Gastrocnemius medialis (tissue), 4 donors: Measurements from ENCODE around the gene FAN1. TPM values are rescaled to one million over a fixed set of nuclear protein-coding genes. Genes with fewer than 3 reads are reported as not detected.

ENCODE experiments used
- ATAC-seq, 2 donors: fragments of 150-250 bp; one replicate each; pipeline ENCODE4 v1.9.1; 2016
- DNase-seq, 2 donors: peaks; one replicate each; pipeline ENCODE4 v3.0.0-alpha.2; 2019
- H3K27ac ChIP-seq, 4 donors: fragments of 200-600 bp; sonication (generic); 1 replicate in 1 of 4; 2 replicates in 3 of 4; pipeline ENCODE4 v1.5.1; 2016 to 2018; ENCODE audit warnings: mild to moderate bottlenecking in 2 of 4, moderate library complexity in 1 of 4
- H3K27me3 ChIP-seq, 3 donors: fragments of 200-600 bp; sonication (generic) in 2 of 3; 1 replicate in 1 of 3; 2 replicates in 2 of 3; pipeline versions ENCODE4 v1.5.1 to v1.6.0; 2016 to 2019; ENCODE audit warnings: mild to moderate bottlenecking in 1 of 3, moderate library complexity in 1 of 3
- H3K36me3 ChIP-seq, 2 donors: fragments of 200-600 bp; sonication (generic) in 1 of 2; one replicate each; pipeline ENCODE4 v1.5.1; 2017 to 2018
- H3K4me1 ChIP-seq, 2 donors: fragments of 200-600 bp; sonication (generic) in 1 of 2; one replicate each; pipeline ENCODE4 v1.5.1; 2016 to 2017; ENCODE audit warnings: mild to moderate bottlenecking in 2 of 2
- H3K4me3 ChIP-seq, 4 donors: fragments of 200-600 bp; sonication (generic) in 3 of 4; 1 replicate in 1 of 4; 2 replicates in 3 of 4; pipeline ENCODE4 v1.5.1; 2016 to 2019; ENCODE audit warnings: mild to moderate bottlenecking in 2 of 4
- H3K9me3 ChIP-seq, 3 donors: fragments of 200-600 bp; sonication (generic) in 2 of 3; 1 replicate in 1 of 3; 2 replicates in 2 of 3; pipeline ENCODE4 v1.5.1; 2016 to 2019
- POLR2A ChIP-seq, 2 donors: fragments of 450-650 bp; IDR thresholded peaks; one replicate each; pipeline ENCODE4 v1.6.1; 2017; ENCODE audit warnings: antibody characterized with exemption in 2 of 2, mild to moderate bottlenecking in 2 of 2, moderate library complexity in 2 of 2
- in situ Hi-C, 4 donors: fragments of 200-750 bp; cut with MboI; loops; one replicate each; pipeline versions ENCODE4 v1.15.0 to v1.8.0; 2017; ENCODE audit warnings: low sequenced_read_pairs in 4 of 4
- intact Hi-C: fragments of 100-400 bp; cut with DNase I; formaldehyde crosslinking; loops from one replicate; pipeline ENCODE4 v1.15.1; 2023; ENCODE audit warnings: low total_unique reads
- total RNA-seq, 4 donors: library from RNA; depleted of rRNA; stranded (reverse); fragments of >200 nt; gene quantifications; one replicate each; pipeline versions ENCODE4 v1.1.0 to v1.2.3, GENCODE V29; 2016
- TF ChIP-seq, protein P1 (sequence below), 5 experiments: fragments of 450-650 bp in 3 of 5; fragments of 200-600 bp in 2 of 5; sonication (generic) in 2 of 5; IDR thresholded peaks in 4 of 5; conservative IDR thresholded peaks in 1 of 5; 1 replicate in 4 of 5; 2 replicates in 1 of 5; pipeline ENCODE4 v1.5.1; 2016 to 2019; ENCODE audit warnings: antibody characterized with exemption in 5 of 5, mild to moderate bottlenecking in 3 of 5, moderate library complexity in 3 of 5

FAN1 gene
- total RNA-seq, 4 donors from 2014 or later, result 20.0 to 27.5 (median 25.3) TPM

DNA sequence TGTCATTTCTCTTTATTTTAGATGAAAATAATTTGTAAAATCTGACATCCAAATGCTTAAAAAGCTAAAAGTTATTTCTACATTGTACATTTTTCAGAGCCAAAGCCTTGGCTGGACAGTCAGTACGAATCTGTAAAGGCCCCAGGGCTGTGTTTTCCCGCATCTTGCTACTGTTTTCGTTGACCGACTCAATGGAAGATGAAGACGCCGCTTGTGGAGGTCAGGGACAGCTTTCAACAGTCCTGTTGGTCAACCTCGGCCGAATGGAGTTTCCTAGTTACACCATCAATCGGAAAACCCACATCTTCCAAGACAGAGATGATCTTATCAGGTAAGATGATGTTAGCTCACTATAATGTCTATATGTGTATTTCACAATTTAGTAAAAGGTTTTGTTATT is 10.0 kb downstream of the FAN1 start:
- DNase-seq, result no peak
- ATAC-seq, result no peak
- TF ChIP-seq POLR2A (IDR thresholded peaks at IDR 0.05), result no peak
- TF ChIP-seq, protein P1, sequence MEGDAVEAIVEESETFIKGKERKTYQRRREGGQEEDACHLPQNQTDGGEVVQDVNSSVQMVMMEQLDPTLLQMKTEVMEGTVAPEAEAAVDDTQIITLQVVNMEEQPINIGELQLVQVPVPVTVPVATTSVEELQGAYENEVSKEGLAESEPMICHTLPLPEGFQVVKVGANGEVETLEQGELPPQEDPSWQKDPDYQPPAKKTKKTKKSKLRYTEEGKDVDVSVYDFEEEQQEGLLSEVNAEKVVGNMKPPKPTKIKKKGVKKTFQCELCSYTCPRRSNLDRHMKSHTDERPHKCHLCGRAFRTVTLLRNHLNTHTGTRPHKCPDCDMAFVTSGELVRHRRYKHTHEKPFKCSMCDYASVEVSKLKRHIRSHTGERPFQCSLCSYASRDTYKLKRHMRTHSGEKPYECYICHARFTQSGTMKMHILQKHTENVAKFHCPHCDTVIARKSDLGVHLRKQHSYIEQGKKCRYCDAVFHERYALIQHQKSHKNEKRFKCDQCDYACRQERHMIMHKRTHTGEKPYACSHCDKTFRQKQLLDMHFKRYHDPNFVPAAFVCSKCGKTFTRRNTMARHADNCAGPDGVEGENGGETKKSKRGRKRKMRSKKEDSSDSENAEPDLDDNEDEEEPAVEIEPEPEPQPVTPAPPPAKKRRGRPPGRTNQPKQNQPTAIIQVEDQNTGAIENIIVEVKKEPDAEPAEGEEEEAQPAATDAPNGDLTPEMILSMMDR (IDR thresholded peaks at IDR 0.05 in 4 of 5, conservative IDR thresholded peaks at IDR 0.05 in 1 of 5), result no peak
- no peak overlapping the region for H3K27ac ChIP-seq
- in situ Hi-C loops (no loop called here), intact Hi-C loops (no loop called here)
- peaks cover 5 to 76% of the 10 kb centered on the region in 2 donors for H3K36me3 ChIP-seq
- H3K4me1 ChIP-seq, result no peaks in the 10 kb centered on the region
- H3K4me3 ChIP-seq, result no peak overlapping the region
- no peaks in the 10 kb centered on the region for H3K27me3 ChIP-seq
- no peaks in the 10 kb centered on the region for H3K9me3 ChIP-seq

DNA sequence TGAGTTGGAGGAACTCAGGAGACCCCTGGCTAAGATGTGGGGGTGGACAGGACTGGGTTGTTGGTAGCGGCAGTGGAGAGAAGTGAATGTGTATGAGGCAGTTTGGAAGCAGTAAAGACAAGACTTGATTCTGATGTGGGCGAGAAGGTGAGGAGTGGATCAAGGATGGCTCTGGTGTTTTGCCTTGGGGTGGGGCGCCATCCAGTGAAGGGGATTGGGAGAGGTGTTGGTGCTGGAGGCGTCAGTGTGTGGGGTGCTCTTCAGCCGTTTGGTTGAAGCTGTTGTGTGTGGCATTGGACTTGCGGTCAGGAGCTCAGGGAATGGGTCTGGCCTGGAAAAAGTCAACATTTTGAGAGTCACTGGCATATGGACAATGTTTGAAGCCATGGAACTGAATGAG is 13.3 kb downstream of the FAN1 start:
- DNase-seq (no peak), ATAC-seq (no peak)
- TF ChIP-seq POLR2A (IDR thresholded peaks at IDR 0.05), result no peak
- TF ChIP-seq, protein P1 (IDR thresholded peaks at IDR 0.05 in 4 of 5, conservative IDR thresholded peaks at IDR 0.05 in 1 of 5), result no peak
- in situ Hi-C loops (no loop called here), intact Hi-C loops (no loop called here)
- no peaks in the 10 kb centered on the region for H3K27me3 ChIP-seq
- H3K27ac ChIP-seq, result no peak overlapping the region
- H3K36me3 ChIP-seq, result peaks cover 5 to 60% of the 10 kb centered on the region in 2 donors
- H3K4me3 ChIP-seq, result no peak overlapping the region
- no peaks in the 10 kb centered on the region for H3K9me3 ChIP-seq
- peaks cover 8 to 22% of the 10 kb centered on the region in 2 donors for H3K4me1 ChIP-seq

DNA sequence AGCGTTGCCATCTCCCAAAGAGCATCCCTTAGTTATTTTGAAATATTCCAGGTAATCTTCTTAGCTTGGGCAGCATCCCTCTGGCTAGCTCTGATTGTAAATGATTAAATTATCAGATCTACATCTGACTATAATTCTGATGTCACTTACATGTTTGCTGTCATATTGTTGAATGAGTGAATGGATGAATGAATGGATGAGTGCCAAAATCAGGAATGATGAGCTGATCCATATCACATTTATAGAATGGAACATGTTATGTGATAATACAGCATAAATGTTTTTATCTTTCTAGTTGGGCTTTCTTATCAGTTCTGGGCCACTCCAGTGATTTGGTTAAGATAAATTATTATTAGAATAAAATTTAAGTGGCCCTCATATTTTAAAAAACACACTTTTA is 14.0 kb downstream of the FAN1 start:
- in situ Hi-C loops, result no loop called here
- intact Hi-C loops, result no loop called here

DNA sequence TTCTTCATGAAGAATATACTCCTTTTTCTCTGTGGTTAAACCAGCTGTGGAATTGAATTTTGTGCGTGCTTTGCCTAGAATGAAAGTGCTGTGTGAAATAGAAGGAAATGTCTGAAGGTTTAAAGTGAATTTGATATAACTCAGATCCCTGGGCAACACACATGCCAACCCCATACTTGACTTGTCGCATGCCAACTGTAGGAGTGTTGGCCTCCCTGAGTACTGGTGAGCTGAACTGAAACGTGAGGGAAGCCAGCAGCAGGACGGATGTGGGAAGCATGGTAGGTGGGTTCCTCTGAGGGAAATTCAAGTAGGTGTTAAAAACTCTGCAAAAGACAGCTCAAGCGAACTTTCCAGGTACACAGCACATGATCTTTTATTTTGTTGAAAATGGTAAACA is 14.7 kb downstream of the FAN1 start:
- Histone ChIP-seq H3K4me3 (no peak overlapping the region), H3K27me3 (no peaks in the 10 kb centered on the region), H3K9me3 (no peaks in the 10 kb centered on the region), H3K27ac (no peak overlapping the region), H3K36me3 (peaks cover 5 to 56% of the 10 kb centered on the region in 2 donors), H3K4me1 (peaks cover 22 to 36% of the 10 kb centered on the region in 2 donors)
- in situ Hi-C loops, result no loop called here
- no peak for TF ChIP-seq POLR2A (IDR thresholded peaks at IDR 0.05)
- TF ChIP-seq, protein P1 (IDR thresholded peaks at IDR 0.05 in 4 of 5, conservative IDR thresholded peaks at IDR 0.05 in 1 of 5), result no peak
- DNase-seq (no peak), ATAC-seq (no peak)
- intact Hi-C loops, result no loop called here

More for the DNA sequence above, 14.0 kb downstream of the FAN1 start:
- TF ChIP-seq, protein P1 (IDR thresholded peaks at IDR 0.05 in 4 of 5, conservative IDR thresholded peaks at IDR 0.05 in 1 of 5), result no peak
- no peak for TF ChIP-seq POLR2A (IDR thresholded peaks at IDR 0.05)
- Histone ChIP-seq H3K27ac (no peak overlapping the region), H3K36me3 (peaks cover 5 to 57% of the 10 kb centered on the region in 2 donors), H3K27me3 (no peaks in the 10 kb centered on the region), H3K4me1 (peaks cover 15 to 29% of the 10 kb centered on the region in 2 donors), H3K9me3 (no peaks in the 10 kb centered on the region), H3K4me3 (no peak overlapping the region)
- ATAC-seq (no peak), DNase-seq (no peak)
